ENCODE data around the gene CWC27.
A peak's percentile ranks its signal among the peaks of the same experiment; 100 is the strongest.

The CWC27 gene

GRCh38 chr5:65021527-65022226 is 252.9 kb downstream of the CWC27 start:
- FAIRE-seq (peak; percentile 6), DNase-seq (ENCODE audit: insufficient read length, low spot score) (no peak)
- no peak for TF ChIP-seq POLR2A (IDR thresholded peaks at IDR 0.05; ENCODE audit: low read depth, low read length)

GRCh38 chr5:65022932-65023331 is 254.2 kb downstream of the CWC27 start:
- no peak for TF ChIP-seq POLR2A (IDR thresholded peaks at IDR 0.05; ENCODE audit: low read depth, low read length)
- no peak for FAIRE-seq
- DNase-seq (ENCODE audit: insufficient read length, low spot score), result no peak

DNA sequence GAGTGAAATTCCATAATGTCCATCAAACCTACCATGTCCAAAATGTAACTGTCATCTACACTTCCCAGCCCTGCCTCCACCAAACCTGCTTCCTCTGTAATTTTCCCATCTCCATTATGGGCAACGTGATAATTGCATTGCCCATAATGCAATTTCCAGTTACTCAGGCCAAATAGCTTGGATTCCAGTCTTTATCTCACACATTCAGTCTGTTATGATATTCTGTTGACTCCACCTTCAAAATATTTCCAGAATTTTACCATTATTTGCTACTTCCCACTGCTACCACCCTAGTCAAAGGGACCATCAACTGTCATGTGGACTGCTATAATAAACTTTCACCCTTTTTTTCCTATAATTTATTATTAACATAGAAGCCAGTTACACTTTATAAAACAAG is 256.0 kb downstream of the CWC27 start:
- TF ChIP-seq POLR2A (IDR thresholded peaks at IDR 0.05; ENCODE audit: low read depth, low read length), result no peak
- DNase-seq (ENCODE audit: insufficient read length, low spot score) (no peak), FAIRE-seq (no peak)

DNA sequence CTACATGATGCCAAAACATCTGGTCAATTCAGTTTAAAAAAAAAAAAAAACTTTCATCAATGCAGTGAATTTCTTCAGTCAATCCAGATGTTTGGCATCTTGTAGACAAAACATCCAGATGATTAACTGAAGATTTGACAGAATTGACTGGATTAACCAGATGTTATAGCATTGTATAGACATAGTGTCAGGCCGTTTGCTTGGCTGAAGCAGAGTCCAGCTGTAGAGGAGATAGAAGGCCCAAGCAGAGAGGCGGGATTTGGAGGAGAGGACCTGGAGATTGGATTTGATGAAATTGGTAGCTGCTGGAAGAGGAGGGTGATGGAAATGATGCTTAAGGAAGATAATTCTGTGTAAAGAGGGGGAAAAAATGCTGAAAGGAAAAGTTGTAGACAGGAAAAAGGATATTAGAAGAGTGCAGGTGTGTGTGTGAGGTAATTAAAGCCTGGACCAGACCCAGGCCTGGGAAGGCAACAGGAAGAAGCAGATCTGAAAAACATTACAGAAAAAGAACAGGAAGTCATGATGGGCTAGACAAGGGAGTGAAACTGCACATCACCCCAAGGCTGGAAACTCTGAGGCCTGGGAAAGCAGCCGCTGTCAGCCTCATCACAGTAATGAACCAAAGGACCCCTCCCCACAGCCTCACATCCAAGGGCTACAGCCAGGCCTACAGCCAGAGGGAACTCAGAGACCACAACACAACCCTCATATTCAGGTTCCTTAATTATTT is 258.3 kb downstream of the CWC27 start:
- DNase-seq (ENCODE audit: insufficient read length, low spot score) (no peak), FAIRE-seq (no peak)
- no peak for TF ChIP-seq POLR2A (IDR thresholded peaks at IDR 0.05; ENCODE audit: low read depth, low read length)

DNA sequence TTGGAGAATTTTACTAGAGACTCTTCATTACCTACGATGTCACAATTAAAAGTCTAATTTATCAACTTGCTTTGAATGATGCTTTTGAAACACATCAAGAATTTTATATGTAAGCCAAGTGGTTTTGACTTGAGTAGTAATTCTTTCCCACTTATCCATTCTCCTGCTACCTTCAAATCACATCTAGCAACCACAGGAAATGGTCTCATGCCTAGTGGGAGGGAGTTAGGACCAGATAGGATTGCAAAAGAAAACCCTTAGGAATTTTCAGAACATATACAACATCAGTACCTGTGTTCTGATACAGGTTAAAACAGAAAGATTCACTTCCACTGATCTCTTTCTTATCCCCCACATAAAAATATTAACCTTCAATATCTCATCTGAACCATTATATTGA is 260.4 kb downstream of the CWC27 start:
- DNase-seq (ENCODE audit: insufficient read length, low spot score) (no peak), FAIRE-seq (no peak)
- TF ChIP-seq POLR2A (IDR thresholded peaks at IDR 0.05; ENCODE audit: low read depth, low read length), result no peak

DNA sequence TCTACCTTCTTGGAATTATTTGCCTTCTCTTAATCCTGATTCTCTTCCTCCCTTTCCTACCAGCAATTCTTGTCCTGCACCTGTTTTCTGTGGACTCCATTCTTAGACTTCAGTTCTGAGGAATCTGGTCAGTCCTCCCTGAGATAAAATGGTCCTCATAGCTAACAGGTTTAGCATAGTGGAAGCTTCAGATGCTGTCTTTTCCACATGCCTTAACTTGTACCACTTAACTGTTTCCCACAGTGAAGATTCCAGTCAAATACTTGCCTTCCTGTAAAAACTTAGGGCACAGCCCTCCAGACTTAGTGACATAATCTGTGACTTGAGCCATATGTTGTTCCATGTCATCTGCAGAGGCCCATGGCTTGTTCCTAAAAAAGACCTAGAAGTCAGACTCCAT is 261.3 kb downstream of the CWC27 start:
- TF ChIP-seq POLR2A (IDR thresholded peaks at IDR 0.05; ENCODE audit: low read depth, low read length), result no peak
- DNase-seq (ENCODE audit: insufficient read length, low spot score) (no peak), FAIRE-seq (no peak)

DNA sequence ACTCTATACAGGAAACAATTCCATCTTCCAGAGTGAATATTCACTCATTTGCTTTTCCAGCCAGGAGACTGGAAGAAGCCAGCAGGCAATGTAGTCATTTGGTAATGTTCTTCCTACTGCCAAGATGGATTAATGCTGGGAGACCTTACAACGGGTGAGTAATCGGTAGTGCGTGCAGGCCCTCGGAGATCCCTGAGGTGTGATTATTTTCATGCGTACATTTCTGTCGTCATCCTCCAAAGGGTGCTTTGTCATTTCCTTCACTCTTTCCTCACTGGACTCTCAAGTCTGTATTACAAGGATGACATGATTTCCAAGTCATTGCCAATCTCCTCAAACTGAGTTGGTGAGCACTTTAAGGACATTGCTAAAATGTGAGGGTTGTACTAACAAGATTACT is 263.5 kb downstream of the CWC27 start:
- DNase-seq (ENCODE audit: insufficient read length, low spot score) (no peak), FAIRE-seq (no peak)
- TF ChIP-seq POLR2A (IDR thresholded peaks at IDR 0.05; ENCODE audit: low read depth, low read length), result no peak

DNA sequence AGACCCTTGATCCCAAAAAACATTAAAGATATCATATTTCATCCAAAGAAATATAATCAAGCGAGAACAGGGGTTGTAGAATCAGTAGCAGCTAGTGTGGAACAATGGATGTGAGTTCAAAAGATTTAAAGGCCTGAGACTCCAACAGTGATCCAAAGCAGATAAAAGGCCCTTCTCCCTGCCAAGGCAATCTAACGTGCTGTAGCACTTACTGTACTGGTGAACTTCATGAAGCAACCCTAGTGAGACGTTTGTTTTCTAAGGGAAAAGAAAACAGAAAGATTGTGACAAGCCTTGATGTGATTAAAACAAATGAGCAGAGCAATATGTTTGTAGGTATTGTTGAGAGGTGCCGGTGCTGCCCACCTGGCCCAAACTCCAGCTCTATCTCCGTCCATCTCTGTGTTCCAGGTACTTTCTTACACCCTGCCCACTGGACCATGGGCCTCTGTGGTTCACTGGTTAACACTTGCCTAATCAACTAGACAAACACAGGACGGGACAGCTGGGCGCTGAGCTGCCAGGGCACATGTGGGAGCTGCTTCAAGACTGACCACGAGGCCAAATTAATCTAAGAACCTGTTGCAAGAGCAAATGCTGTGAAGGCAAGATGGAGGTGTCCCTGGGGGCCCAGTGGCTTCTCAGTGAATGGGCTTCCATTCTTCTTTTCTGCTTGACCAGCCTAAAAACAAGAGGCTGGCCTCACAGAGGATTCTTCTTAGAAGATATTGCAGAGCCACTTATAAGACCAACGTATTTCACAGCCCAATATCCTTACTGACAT is 265.5 kb downstream of the CWC27 start:
- no peak for TF ChIP-seq POLR2A (IDR thresholded peaks at IDR 0.05; ENCODE audit: low read depth, low read length)
- DNase-seq (ENCODE audit: insufficient read length, low spot score) (no peak), FAIRE-seq (no peak)

DNA sequence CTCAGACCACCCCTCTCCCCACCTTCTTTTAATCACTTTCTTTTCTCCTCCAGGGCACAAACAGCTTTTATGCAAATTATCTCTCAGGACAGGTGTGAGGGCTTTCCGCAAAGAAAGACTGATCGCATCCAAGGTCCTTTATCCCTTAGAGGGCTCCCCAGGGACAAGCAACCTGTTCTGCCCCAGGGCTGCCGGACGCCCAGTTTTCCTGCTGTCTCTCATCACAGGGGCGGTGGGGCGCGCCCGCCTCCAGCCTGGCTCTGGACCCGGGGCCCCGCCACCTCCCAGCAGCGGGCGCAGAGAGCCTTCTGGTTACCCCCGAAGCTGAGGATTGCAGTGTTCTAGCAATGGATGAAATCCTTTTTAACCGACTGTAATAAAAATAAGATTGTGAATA is 266.1 kb downstream of the CWC27 start:
- TF ChIP-seq POLR2A (IDR thresholded peaks at IDR 0.05; ENCODE audit: low read depth, low read length), result no peak
- FAIRE-seq (no peak), DNase-seq (ENCODE audit: insufficient read length, low spot score) (no peak)

GRCh38 chr5:65035211-65036206 is 266.8 kb downstream of the CWC27 start:
- TF ChIP-seq POLR2A (IDR thresholded peaks at IDR 0.05; ENCODE audit: low read depth, low read length), result peak; percentile 69
- DNase-seq (ENCODE audit: insufficient read length, low spot score) (peak; percentile 92), FAIRE-seq (no peak)

DNA sequence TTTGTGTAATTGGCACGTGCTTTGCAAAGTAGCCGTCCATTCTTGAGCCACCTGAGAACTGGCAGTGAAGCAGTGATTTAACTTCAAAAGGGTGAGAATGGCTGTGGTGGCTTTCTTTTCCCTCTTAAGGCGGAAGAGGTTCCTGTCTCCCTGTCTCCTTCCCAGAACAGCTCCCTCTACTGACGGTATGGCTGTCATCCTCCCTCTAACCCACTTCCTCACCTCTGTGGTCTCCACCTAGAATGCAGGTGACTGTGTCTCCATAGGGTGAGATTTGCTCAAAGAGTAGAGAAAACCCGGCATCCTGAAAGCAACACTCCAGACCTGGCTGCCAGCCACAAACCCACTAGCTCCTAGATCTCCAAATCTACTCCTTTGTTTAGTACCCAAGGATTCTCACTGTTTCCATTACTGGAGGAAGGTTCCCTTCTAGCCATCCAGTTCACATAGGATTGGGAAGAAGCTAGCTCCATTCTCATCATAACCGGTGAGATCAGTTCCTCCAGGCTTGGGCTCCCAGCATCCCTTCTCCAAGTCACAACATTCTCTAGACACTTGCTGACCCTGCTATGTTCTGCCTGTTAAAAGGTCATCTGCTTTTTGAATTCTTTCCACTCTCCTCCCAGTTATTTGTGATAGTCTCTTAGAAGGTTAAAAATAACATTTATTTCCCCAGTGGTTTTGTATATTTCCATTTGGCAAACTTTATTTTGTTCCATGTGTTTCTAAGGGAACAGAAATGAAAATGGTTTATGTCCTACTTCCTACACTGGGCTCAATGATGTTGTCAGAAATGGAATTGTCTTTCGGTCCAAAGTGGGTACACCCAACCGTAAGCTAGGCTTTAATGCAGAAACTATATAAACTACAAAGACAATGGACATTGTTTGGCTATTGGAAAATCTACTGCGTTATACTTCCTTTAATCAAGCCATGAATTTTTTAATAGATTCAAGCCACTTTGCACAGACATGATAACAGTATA is 269.4 kb downstream of the CWC27 start:
- no peak for TF ChIP-seq POLR2A (IDR thresholded peaks at IDR 0.05; ENCODE audit: low read depth, low read length)
- DNase-seq (ENCODE audit: insufficient read length, low spot score) (no peak), FAIRE-seq (no peak)

All from H54 (cell line).